ENCODE measurements around the gene ASPSCR1. TPM values are rescaled to one million over a fixed set of nuclear protein-coding genes. Genes with fewer than 3 reads are reported as not detected.
A peak's percentile ranks its signal among the peaks of the same experiment; 100 is the strongest.

ASPSCR1 gene
- total and polyA plus RNA-seq, 9 of the 15 experiments (the other 6 are each of a cell fraction or from before 2014, with no cell fraction given) = 0.90 to 36.9 (median 11.6) TPM

DNA sequence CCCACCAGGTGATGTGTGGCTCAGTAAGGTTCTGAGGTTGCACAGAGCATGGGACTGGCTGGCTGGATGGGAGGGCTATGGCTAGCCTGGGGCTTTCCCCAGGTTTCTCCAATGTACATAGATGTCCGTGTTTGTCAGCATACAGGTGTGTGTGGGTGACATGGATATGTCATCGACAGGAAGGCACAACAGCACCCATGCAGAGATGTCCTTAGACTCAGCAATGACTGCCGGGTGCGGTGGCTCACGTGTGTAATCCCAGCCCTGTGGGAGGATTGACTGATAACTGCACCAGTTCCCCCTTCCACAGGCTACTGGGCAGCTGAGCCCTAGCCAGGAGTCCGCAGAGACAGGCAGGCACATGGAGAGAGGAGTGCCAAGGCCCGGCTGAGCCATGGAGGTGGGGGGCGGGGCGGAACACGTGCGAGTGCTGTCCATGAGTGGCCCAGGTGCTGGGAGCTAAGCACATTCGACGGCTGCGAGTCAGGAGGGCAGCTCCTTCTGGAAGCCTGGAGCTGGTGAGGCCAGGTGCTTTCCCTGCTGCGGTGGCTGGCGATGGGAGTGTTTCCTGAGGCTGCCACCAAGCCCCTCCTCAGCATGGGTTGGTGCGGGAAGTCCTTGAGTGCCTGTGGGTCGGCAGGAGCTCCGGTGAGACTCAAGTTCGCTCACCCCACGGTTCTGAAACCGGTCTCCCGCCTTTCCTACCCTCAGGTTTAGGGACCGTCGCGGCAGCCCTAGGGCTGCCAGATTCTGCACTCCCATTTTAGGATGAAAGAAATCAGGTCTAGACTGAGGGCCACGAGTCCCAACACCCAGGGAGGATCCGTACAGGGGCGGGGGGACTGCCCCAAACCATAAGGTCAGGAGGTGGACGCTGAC lies 858 bp upstream of the ASPSCR1 start (continued):
- TF ChIP-seq MXI1 (IDR thresholded peaks at IDR 0.05; ENCODE audit: low read depth, low read length) = peak; percentile 59; the same call in 1 of the 2 replicates
- TF ChIP-seq, protein P1, sequence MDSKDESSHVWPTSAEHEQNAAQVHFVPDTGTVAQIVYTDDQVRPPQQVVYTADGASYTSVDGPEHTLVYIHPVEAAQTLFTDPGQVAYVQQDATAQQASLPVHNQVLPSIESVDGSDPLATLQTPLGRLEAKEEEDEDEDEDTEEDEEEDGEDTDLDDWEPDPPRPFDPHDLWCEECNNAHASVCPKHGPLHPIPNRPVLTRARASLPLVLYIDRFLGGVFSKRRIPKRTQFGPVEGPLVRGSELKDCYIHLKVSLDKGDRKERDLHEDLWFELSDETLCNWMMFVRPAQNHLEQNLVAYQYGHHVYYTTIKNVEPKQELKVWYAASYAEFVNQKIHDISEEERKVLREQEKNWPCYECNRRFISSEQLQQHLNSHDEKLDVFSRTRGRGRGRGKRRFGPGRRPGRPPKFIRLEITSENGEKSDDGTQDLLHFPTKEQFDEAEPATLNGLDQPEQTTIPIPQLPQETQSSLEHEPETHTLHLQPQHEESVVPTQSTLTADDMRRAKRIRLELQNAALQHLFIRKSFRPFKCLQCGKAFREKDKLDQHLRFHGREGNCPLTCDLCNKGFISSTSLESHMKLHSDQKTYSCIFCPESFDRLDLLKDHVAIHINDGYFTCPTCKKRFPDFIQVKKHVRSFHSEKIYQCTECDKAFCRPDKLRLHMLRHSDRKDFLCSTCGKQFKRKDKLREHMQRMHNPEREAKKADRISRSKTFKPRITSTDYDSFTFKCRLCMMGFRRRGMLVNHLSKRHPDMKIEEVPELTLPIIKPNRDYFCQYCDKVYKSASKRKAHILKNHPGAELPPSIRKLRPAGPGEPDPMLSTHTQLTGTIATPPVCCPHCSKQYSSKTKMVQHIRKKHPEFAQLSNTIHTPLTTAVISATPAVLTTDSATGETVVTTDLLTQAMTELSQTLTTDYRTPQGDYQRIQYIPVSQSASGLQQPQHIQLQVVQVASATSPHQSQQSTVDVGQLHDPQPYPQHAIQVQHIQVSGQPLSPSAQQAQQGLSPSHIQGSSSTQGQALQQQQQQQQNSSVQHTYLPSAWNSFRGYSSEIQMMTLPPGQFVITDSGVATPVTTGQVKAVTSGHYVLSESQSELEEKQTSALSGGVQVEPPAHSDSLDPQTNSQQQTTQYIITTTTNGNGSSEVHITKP (IDR thresholded peaks at IDR 0.05; ENCODE audit: partially characterized antibody) = no peak
- TF ChIP-seq, protein P2, sequence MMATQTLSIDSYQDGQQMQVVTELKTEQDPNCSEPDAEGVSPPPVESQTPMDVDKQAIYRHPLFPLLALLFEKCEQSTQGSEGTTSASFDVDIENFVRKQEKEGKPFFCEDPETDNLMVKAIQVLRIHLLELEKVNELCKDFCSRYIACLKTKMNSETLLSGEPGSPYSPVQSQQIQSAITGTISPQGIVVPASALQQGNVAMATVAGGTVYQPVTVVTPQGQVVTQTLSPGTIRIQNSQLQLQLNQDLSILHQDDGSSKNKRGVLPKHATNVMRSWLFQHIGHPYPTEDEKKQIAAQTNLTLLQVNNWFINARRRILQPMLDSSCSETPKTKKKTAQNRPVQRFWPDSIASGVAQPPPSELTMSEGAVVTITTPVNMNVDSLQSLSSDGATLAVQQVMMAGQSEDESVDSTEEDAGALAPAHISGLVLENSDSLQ (IDR thresholded peaks at IDR 0.05) = peak; percentile 43
- no peak; the same call in 1 of the 2 replicates for TF ChIP-seq ESRRA (IDR thresholded peaks at IDR 0.05; ENCODE audit: borderline replicate concordance, low read depth)
- TF ChIP-seq CEBPG (CRISPR knock-in tag; IDR thresholded peaks at IDR 0.05) = no peak
- TF ChIP-seq CEBPG (tag; conservative IDR thresholded peaks at IDR 0.05 in 1 of 2, IDR thresholded peaks at IDR 0.05 in 1 of 2) = no peak
- TF ChIP-seq HLTF (IDR thresholded peaks at IDR 0.05) = no peak
- TF ChIP-seq, protein P3, sequence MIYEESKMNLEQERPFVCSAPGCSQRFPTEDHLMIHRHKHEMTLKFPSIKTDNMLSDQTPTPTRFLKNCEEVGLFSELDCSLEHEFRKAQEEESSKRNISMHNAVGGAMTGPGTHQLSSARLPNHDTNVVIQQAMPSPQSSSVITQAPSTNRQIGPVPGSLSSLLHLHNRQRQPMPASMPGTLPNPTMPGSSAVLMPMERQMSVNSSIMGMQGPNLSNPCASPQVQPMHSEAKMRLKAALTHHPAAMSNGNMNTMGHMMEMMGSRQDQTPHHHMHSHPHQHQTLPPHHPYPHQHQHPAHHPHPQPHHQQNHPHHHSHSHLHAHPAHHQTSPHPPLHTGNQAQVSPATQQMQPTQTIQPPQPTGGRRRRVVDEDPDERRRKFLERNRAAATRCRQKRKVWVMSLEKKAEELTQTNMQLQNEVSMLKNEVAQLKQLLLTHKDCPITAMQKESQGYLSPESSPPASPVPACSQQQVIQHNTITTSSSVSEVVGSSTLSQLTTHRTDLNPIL (CRISPR knock-in tag; IDR thresholded peaks at IDR 0.05) = no peak
- TF ChIP-seq ZNF354B (CRISPR knock-in tag; IDR thresholded peaks at IDR 0.05) = no peak
- TF ChIP-seq NR4A1 (CRISPR knock-in tag; IDR thresholded peaks at IDR 0.05) = 0 out of 2 replicates have a peak, but pooled peaks have one; percentile 49
- TF ChIP-seq NR4A1 (tag; IDR thresholded peaks at IDR 0.05) = 0 out of 2 replicates have a peak, but pooled peaks have one; percentile 32
- no peak for TF ChIP-seq ZNF561 (CRISPR knock-in tag; conservative IDR thresholded peaks at IDR 0.05)
- no peak for TF ChIP-seq ZC3H8 (IDR thresholded peaks at IDR 0.05)
- TF ChIP-seq, protein P4, sequence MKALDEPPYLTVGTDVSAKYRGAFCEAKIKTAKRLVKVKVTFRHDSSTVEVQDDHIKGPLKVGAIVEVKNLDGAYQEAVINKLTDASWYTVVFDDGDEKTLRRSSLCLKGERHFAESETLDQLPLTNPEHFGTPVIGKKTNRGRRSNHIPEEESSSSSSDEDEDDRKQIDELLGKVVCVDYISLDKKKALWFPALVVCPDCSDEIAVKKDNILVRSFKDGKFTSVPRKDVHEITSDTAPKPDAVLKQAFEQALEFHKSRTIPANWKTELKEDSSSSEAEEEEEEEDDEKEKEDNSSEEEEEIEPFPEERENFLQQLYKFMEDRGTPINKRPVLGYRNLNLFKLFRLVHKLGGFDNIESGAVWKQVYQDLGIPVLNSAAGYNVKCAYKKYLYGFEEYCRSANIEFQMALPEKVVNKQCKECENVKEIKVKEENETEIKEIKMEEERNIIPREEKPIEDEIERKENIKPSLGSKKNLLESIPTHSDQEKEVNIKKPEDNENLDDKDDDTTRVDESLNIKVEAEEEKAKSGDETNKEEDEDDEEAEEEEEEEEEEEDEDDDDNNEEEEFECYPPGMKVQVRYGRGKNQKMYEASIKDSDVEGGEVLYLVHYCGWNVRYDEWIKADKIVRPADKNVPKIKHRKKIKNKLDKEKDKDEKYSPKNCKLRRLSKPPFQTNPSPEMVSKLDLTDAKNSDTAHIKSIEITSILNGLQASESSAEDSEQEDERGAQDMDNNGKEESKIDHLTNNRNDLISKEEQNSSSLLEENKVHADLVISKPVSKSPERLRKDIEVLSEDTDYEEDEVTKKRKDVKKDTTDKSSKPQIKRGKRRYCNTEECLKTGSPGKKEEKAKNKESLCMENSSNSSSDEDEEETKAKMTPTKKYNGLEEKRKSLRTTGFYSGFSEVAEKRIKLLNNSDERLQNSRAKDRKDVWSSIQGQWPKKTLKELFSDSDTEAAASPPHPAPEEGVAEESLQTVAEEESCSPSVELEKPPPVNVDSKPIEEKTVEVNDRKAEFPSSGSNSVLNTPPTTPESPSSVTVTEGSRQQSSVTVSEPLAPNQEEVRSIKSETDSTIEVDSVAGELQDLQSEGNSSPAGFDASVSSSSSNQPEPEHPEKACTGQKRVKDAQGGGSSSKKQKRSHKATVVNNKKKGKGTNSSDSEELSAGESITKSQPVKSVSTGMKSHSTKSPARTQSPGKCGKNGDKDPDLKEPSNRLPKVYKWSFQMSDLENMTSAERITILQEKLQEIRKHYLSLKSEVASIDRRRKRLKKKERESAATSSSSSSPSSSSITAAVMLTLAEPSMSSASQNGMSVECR (CRISPR knock-in tag; IDR thresholded peaks at IDR 0.05) = no peak
- TF ChIP-seq NBN (IDR thresholded peaks at IDR 0.05; ENCODE audit: low read depth) = no peak
- TF ChIP-seq RB1 (IDR thresholded peaks at IDR 0.05; ENCODE audit: low read depth) = no peak; the same call in 1 of the 2 replicates
- no peak for TF ChIP-seq SMARCA5 (IDR thresholded peaks at IDR 0.05)
- TF ChIP-seq ZNF431 (CRISPR knock-in tag; IDR thresholded peaks at IDR 0.05) = no peak
- TF ChIP-seq PML (IDR thresholded peaks at IDR 0.05; ENCODE audit: low read length) = no peak

Measured in K562 (cell line).